Lung (tissue), 12 donors: ENCODE measurements around the gene NCOA6. TPM values are rescaled to one million over a fixed set of nuclear protein-coding genes. Genes with fewer than 3 reads are reported as not detected.

Source experiments
- ATAC-seq: fragments of 200-7000 bp; cut with Tn5 transposase; one replicate; pipeline ENCODE4 v1.9.1; 2020; ENCODE audit warnings: moderate number of reproducible peaks; ENCODE audit not compliant: insufficient read depth, low FRiP score
- DNase-seq, 3 donors: peaks; one replicate each; pipeline ENCODE4 v3.0.0-alpha.2; 2013 to 2017
- H3K27ac ChIP-seq, 2 donors: one replicate each; pipeline ENCODE4 v1.5.1; 2013; ENCODE audit warnings: mild to moderate bottlenecking in 2 of 2, moderate library complexity in 2 of 2, control low read depth in 1 of 2, inconsistent platforms in 1 of 2, low read depth in 1 of 2, low read length in 1 of 2
- H3K27me3 ChIP-seq, 3 donors: one replicate each; pipeline ENCODE4 v1.5.1; 2013; ENCODE audit warnings: low read length in 2 of 3; ENCODE audit not compliant: control insufficient read depth in 3 of 3, insufficient read depth in 3 of 3
- H3K36me3 ChIP-seq, 4 donors: one replicate each; pipeline ENCODE4 v1.5.1; 2013; ENCODE audit warnings: low read length in 4 of 4, mild to moderate bottlenecking in 1 of 4, moderate library complexity in 1 of 4; ENCODE audit not compliant: control insufficient read depth in 4 of 4, insufficient read depth in 4 of 4
- H3K4me1 ChIP-seq, 5 donors: one replicate each; pipeline ENCODE4 v1.5.1; 2013; ENCODE audit warnings: low read length in 5 of 5, mild to moderate bottlenecking in 2 of 5, moderate library complexity in 1 of 5; ENCODE audit not compliant: control insufficient read depth in 5 of 5, insufficient read depth in 5 of 5
- H3K4me3 ChIP-seq: one replicate; pipeline ENCODE4 v1.5.1; 2013; ENCODE audit warnings: mild to moderate bottlenecking, control low read depth, moderate library complexity
- H3K9ac ChIP-seq, 2 donors: one replicate each; pipeline ENCODE4 v1.5.1; 2013; ENCODE audit warnings: low read length in 2 of 2, control low read depth in 1 of 2; ENCODE audit not compliant: insufficient read depth in 1 of 2
- H3K9me3 ChIP-seq, 4 donors: one replicate each; pipeline ENCODE4 v1.5.1; 2013; ENCODE audit warnings: low read length in 3 of 4, mild to moderate bottlenecking in 1 of 4, moderate library complexity in 1 of 4; ENCODE audit not compliant: control insufficient read depth in 4 of 4, insufficient read depth in 3 of 4
- CTCF ChIP-seq: IDR thresholded peaks from 2 replicates; pipeline ENCODE4 v1.5.1; 2012; ENCODE audit warnings: mild to moderate bottlenecking; ENCODE audit errors: control extremely low read depth, extremely low read depth
- WGBS, 2 donors: extraction: QIAGEN DNeasy Blood & Tissue Kit; methylation state at CpG; one replicate each; pipeline ENCODE4 v1.1.7; 2013; 5-methylcytosine and 5-hydroxymethylcytosine counted together
- polyA plus RNA-seq, 2 donors: library from polyadenylated mRNA; stranded (reverse); fragments of 200-250 nt; gene quantifications; one replicate each; pipeline ENCODE4 v1.2.1, GENCODE V29; 2013
- total RNA-seq, 2 donors: library from RNA; depleted of rRNA in 1 of 2; stranded (reverse); fragments of >200 nt in 1 of 2; gene quantifications; one replicate each; pipeline ENCODE4 v1.2.1, GENCODE V29; 2014 to 2021
- donor health status: control.
- donor health status: control.
- donor health status: Bipolar disorder and iron deficiency.
- donor health status: healthy.
- donor health status: DM: yes; HTN: yes; CAD: no.

Gene NCOA6
- total and polyA plus RNA-seq, 4 donors = 13.2 to 27.5 (median 21.8) TPM

GRCh38 chr20:34861386-34862084 lies 36.1 kb upstream of the NCOA6 start:
- Histone ChIP-seq H3K4me1 (peaks cover 0 to 5% (median 0%) of the 10 kb centered on the region in 5 donors), H3K9me3 (no peaks in the 10 kb centered on the region), H3K4me3 (no peak overlapping the region), H3K27ac (no peak overlapping the region), H3K27me3 (no peaks in the 10 kb centered on the region), H3K9ac (no peak overlapping the region), H3K36me3 (peaks cover 4 to 9% (median 5%) of the 10 kb centered on the region in 4 donors)
- peak; percentile 30 to 59 (median 49) for DNase-seq
- ATAC-seq = no peak
- TF ChIP-seq CTCF = no peak
- 72 to 75% methylated on average over 7 of the region's 7 CpGs for WGBS, 2 donors

- ATAC-seq (no peak), DNase-seq (no peak)
- peaks cover 4 to 13% (median 6%) of the 10 kb centered on the region in 4 donors for H3K36me3 ChIP-seq
- no peak overlapping the region for H3K4me3 ChIP-seq
- H3K27me3 ChIP-seq = no peaks in the 10 kb centered on the region
- peaks cover 0 to 5% (median 0%) of the 10 kb centered on the region in 5 donors for H3K4me1 ChIP-seq
- H3K27ac ChIP-seq = no peak overlapping the region
- H3K9ac ChIP-seq = no peak overlapping the region
- TF ChIP-seq CTCF = no peak
- no peaks in the 10 kb centered on the region for H3K9me3 ChIP-seq
- WGBS, 2 donors = 94 to 95% methylated on average over 9 of the region's 9 CpGs
Measured at GRCh38 chr20:34859826-34860545, 34.5 kb upstream of the NCOA6 start.

GRCh38 chr20:34859367-34859766 lies 33.9 kb upstream of the NCOA6 start:
- peaks cover 4 to 13% (median 11%) of the 10 kb centered on the region in 4 donors for H3K36me3 ChIP-seq
- TF ChIP-seq CTCF = no peak
- no peaks in the 10 kb centered on the region for H3K9me3 ChIP-seq
- ATAC-seq (no peak), DNase-seq (no peak)
- no peak overlapping the region for H3K27ac ChIP-seq
- no peak overlapping the region for H3K9ac ChIP-seq
- H3K27me3 ChIP-seq = no peaks in the 10 kb centered on the region
- no peak overlapping the region for H3K4me3 ChIP-seq
- peaks cover 0 to 5% (median 0%) of the 10 kb centered on the region in 5 donors for H3K4me1 ChIP-seq
- 96% methylated on average over 23 to 26 of the region's 26 CpGs for WGBS, 2 donors
